ENCODE measurements around the gene TUBB8.
"Not testable (repeated sequence)": the region's sequence is repeated elsewhere in the genome, so short reads cannot be mapped to it uniquely, and the experiment has no call there.

Gene TUBB8

GRCh38 chr10:13315-13635, 35.8 kb downstream of the TUBB8 start:
- not testable (repeated sequence) for DNase-seq

DNA sequence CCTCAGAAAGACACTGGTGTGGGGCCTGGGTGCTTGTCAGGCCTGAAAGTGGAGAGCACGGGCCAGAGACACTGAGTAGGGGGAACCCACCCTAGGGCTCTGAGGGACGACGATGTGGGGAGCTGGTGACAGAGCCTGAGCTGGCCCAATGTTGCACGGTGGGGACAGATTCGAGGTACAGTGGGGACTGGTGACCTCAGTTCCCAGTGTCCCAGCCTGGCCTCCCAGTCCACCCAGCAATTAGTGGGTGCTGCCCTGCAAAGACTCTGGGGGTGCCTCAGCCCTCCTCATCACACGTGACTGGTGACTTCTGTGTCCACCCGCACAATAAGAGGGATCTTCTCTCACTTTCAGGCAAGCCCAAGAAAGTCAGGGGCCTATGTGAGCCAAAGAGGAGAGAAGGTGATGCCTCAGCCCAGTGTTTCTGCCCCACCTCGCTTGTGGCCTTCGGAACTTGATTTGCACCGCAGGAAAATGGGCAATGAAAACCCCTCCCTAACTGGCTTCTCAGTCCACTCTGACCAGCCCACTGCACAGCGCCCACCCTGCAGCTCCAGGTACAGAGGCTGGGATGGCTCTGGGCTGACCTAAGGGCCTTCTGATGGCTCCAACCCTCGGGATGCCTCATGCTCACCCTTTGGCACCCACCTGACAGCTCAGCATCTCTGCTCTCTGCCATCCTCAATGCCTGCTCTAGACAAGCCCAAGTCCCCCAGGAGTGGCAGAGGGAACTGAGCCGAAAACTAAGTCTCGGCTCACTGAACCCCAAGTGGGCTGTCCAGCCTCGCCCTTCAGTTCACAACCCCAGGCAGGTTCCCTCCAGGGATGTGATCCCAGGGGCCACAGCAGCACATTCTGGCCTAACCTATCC, 36.4 kb downstream of the TUBB8 start:
- not testable (repeated sequence) for DNase-seq

DNA sequence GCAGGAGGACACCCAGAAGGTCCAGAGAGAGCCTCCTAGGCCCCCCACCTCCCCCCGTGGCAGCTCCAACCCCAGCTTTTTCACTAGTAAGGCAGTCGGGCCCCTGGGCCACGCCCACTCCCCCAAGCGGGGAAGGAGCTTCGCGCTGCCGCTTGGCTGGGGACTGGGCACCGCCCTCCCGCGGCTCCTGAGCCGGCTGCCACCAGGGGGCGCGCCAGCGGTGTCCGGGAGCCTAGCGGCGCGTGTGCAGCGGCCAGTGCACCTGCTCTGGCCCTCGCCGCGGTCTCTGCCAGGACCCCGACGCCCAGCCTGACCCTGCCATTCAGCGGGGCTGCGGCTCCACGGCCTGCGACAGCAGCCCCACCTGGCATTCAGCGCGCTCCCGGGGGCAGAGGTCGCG, 37.8 kb downstream of the TUBB8 start:
- not testable (repeated sequence) for DNase-seq

DNA sequence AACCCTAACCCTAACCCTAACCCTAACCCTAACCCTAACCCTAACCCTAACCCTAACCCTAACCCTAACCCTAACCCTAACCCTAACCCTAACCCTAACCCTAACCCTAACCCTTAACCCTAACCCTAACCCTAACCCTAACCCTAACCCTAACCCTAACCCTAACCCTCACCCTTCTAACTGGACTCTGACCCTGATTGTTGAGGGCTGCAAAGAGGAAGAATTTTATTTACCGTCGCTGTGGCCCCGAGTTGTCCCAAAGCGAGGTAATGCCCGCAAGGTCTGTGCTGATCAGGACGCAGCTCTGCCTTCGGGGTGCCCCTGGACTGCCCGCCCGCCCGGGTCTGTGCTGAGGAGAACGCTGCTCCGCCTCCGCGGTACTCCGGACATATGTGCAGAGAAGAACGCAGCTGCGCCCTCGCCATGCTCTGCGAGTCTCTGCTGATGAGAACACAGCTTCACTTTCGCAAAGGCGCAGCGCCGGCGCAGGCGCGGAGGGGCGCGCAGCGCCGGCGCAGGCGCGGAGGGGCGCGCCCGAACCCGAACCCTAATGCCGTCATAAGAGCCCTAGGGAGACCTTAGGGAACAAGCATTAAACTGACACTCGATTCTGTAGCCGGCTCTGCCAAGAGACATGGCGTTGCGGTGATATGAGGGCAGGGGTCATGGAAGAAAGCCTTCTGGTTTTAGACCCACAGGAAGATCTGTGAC, 38.7 kb downstream of the TUBB8 start:
- not testable (repeated sequence) for DNase-seq
